GM19043 (cell line): Measurements from ENCODE around the gene PLPP7.
"Not testable (repeated sequence)": the region's sequence is repeated elsewhere in the genome, so short reads cannot be mapped to it uniquely, and the experiment has no call there.

Experiments used
- ATAC-seq: cut with Tn5 transposase; IDR thresholded peaks from one replicate; pipeline ENCODE4 v1.9.1; 2021; ENCODE audit warnings: low read depth; ENCODE audit not compliant: unreplicated experiment

The PLPP7 gene

GRCh38 chr9:131266266-131267229 lies 23.0 kb upstream of the PLPP7 start:
- ATAC-seq, result no peak

GRCh38 chr9:131270171-131271015 lies 19.1 kb upstream of the PLPP7 start:
- ATAC-seq, result no peak

GRCh38 chr9:131271016-131271273 lies 18.6 kb upstream of the PLPP7 start:
- ATAC-seq, result not testable (repeated sequence)

GRCh38 chr9:131271506-131271931 lies 18.0 kb upstream of the PLPP7 start:
- no peak for ATAC-seq

GRCh38 chr9:131272212-131272611 lies 17.3 kb upstream of the PLPP7 start:
- no peak for ATAC-seq

GRCh38 chr9:131273146-131273855 lies 16.2 kb upstream of the PLPP7 start:
- ATAC-seq, result no peak

GRCh38 chr9:131273856-131274673 lies 15.5 kb upstream of the PLPP7 start:
- no peak for ATAC-seq

GRCh38 chr9:131274674-131275331 lies 14.7 kb upstream of the PLPP7 start:
- ATAC-seq, result no peak

GRCh38 chr9:131275332-131276093 lies 14.0 kb upstream of the PLPP7 start:
- ATAC-seq, result no peak

GRCh38 chr9:131276094-131276888 lies 13.2 kb upstream of the PLPP7 start, which contains the start of gene FAM78A:
Gene FAM78A, minus strand, starts transcription at chr9:131276510. Its CDS starts 331 bp downstream, at chr9:131276179.
- no peak for ATAC-seq

GRCh38 chr9:131276891-131277286 lies 12.6 kb upstream of the PLPP7 start:
- ATAC-seq, result no peak

- no peak for ATAC-seq
Measured at GRCh38 chr9:131277287-131277909, 12.1 kb upstream of the PLPP7 start.

- ATAC-seq, result no peak
Measured at GRCh38 chr9:131277910-131278701, 11.4 kb upstream of the PLPP7 start.

GRCh38 chr9:131278702-131279111 lies 10.8 kb upstream of the PLPP7 start:
- ATAC-seq, result no peak

GRCh38 chr9:131279196-131279862 lies 10.2 kb upstream of the PLPP7 start:
- no peak for ATAC-seq

- ATAC-seq, result no peak
Measured at GRCh38 chr9:131279863-131280570, 9.5 kb upstream of the PLPP7 start.
